GM21825 (cell line): ENCODE measurements around the gene IGF1.

Source experiments
- ATAC-seq: cut with Tn5 transposase; IDR thresholded peaks from one replicate; pipeline ENCODE4 v1.9.1; 2021; ENCODE audit warnings: mild to moderate bottlenecking, moderate library complexity; ENCODE audit not compliant: unreplicated experiment

The IGF1 gene

GRCh38 chr12:102498471-102498870, 18.1 kb upstream of the IGF1 start:
- no peak for ATAC-seq

GRCh38 chr12:102497743-102498142, 17.4 kb upstream of the IGF1 start:
- no peak for ATAC-seq

- no peak for ATAC-seq
Measured at GRCh38 chr12:102496591-102496990, 16.2 kb upstream of the IGF1 start.

GRCh38 chr12:102487226-102487625, 6.9 kb upstream of the IGF1 start:
- no peak for ATAC-seq

GRCh38 chr12:102486153-102486552, 5.8 kb upstream of the IGF1 start:
- ATAC-seq = no peak

GRCh38 chr12:102484428-102484958, 4.1 kb upstream of the IGF1 start:
- peak; percentile 45 for ATAC-seq

- ATAC-seq = no peak
Measured at GRCh38 chr12:102484017-102484416, 3.7 kb upstream of the IGF1 start.

- peak; percentile 55 for ATAC-seq
Measured at GRCh38 chr12:102483466-102483865, 3.1 kb upstream of the IGF1 start.

- ATAC-seq = no peak
Measured at GRCh38 chr12:102481705-102482425, 1.5 kb upstream of the IGF1 start.

GRCh38 chr12:102479939-102480338, 424 bp downstream of the IGF1 start:
- ATAC-seq = no peak

GRCh38 chr12:102479099-102479885, 1.1 kb downstream of the IGF1 start:
- ATAC-seq = peak; percentile 30

GRCh38 chr12:102478405-102479098, 1.8 kb downstream of the IGF1 start:
- ATAC-seq = peak; percentile 66

GRCh38 chr12:102475355-102475754, 5.0 kb downstream of the IGF1 start:
- ATAC-seq = no peak

GRCh38 chr12:102474438-102475064, 5.8 kb downstream of the IGF1 start:
- no peak for ATAC-seq

GRCh38 chr12:102472496-102472895, 7.9 kb downstream of the IGF1 start:
- ATAC-seq = no peak

- ATAC-seq = no peak
Measured at GRCh38 chr12:102471556-102471955, 8.8 kb downstream of the IGF1 start.

GRCh38 chr12:102470945-102471344, 9.4 kb downstream of the IGF1 start:
- ATAC-seq = no peak

GRCh38 chr12:102468261-102468915, 12.0 kb downstream of the IGF1 start:
- no peak for ATAC-seq

GRCh38 chr12:102465762-102466560, 14.4 kb downstream of the IGF1 start:
- no peak for ATAC-seq
